GM19467 (cell line): Measurements from ENCODE around the gene CNOT2.

Source experiments
- ATAC-seq: cut with Tn5 transposase; IDR thresholded peaks from one replicate; pipeline ENCODE4 v1.9.1; 2021; ENCODE audit warnings: mild to moderate bottlenecking, moderate library complexity; ENCODE audit not compliant: unreplicated experiment

CNOT2 gene

DNA sequence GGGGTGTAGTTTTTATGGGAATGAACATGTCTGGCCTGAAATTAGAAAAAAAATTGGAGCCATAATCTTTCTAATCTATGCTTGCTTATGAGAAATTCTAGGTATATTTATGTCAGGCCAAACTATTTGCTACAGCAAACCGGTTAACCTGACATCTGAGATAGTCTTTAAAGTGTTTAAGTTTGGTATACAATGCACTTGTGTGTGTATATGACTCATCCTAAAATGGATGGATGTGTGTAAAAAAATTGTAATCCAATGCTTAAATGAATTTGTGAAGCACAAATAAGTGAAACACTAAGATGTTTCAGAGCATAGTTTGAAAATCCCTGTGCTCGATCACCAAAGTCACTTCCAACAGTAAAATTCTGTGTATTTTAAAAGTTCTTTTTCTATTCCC, 6.7 kb downstream of the CNOT2 start:
- ATAC-seq = no peak

DNA sequence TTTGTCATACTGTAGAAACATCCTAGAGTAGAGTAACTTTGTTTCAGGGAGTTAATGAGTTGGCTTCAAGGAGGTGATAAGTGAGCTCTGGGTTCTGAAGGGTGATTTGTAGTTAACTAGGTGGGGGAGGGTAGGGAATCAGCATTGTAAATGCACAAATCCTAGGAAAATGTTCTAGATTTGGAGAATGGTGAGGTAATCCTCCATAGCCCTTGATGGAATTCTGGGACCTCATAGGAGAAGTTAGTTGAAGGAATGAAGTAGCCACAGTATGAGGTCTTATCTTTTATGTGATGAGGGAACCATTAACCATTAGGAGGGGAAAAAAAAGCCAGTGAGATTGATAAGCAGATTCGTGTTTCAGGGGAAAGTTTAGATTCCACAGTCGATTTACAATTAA, 8.0 kb downstream of the CNOT2 start:
- no peak for ATAC-seq

DNA sequence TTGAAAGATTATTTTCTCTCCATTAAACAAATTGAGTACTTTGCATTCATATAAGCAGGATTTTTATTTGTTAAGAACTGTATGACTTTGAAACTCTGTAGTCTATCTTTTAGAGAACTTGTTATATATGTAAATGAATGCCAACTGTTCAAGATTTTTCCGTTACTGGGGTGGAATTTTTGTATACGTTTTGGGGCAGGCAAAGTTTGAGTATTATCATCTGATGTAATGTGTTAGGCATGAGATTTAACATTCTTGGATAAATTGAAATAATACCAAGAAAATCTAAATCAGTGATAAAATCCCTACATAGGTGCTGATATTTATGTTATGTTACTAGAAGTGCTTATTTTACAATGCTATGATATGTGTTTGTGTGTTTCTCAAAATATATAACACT, 8.4 kb downstream of the CNOT2 start:
- no peak for ATAC-seq

DNA sequence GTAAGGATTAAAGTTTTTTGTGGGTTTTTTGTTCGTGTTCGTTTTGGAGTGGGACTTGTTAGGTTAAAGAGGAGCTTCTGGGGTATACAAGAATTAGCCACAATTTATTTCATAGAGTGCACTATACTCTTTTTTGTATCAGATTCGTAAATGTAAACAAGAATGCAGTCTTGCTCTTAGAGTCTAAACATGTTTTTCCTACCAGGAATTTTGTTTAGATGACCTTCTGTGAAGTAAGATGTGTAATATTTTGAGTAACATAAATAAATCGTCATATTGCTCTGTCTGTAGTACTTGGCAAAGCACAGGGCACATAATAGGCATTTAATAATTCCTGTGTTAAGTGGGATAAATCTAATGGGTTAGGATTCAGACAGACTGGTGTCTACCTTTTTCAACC, 9.6 kb downstream of the CNOT2 start:
- ATAC-seq = no peak

DNA sequence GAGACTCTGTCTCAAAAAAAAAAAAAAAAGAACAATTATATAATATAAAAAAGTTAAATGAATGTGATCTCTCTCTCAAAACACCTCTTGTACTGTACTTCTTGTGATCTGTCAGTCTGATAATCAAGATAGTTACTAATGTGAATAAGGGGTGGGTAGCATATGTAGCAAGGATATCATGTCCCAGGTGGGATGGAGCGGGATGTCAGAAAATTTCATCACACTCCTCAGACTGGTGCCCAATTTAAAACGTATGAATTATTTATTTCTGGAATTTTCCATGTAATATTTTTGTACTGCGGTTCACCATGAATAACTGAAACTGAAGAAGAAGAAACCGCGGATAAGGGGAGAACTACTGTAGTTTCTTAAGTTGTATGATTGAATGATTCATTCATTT, 11.0 kb downstream of the CNOT2 start:
- no peak for ATAC-seq

DNA sequence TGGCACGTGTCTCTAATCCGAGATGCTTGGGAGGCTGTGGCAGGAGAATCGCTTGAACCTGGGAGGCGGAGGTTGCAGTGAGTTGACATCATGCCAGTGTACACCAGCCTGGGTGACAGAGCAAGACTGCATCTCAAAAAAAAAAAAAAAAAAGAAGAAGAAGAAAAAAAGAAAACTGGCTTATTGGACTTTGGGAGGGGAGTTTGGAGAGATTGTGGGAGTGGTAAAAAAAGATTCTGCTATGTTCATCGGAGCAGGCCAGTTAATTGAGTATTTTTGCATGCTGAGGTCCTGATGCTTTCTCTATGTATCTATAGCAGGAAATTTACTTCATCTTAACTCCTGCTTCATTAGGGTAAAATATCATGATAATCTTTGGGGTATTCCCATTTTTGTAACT, 11.6 kb downstream of the CNOT2 start:
- ATAC-seq = no peak

DNA sequence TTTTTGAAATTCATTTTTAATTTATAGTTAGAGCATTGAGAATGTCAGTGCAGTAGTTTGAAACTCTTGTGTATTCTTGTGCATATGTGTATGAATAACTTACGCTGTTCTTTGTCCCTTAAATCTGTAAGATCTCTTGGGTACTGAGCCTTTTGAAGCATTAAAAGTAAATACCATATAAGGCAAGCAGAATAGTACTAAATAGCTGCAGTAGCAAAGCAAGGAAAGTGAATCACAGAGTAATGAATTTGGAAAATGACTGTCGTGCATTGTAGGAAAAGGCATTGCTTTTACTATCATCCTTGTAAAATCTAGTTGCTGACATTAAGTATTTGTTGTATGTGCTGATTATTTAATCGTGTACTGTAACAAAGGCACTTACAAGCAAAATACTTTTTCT, 12.1 kb downstream of the CNOT2 start:
- no peak for ATAC-seq

DNA sequence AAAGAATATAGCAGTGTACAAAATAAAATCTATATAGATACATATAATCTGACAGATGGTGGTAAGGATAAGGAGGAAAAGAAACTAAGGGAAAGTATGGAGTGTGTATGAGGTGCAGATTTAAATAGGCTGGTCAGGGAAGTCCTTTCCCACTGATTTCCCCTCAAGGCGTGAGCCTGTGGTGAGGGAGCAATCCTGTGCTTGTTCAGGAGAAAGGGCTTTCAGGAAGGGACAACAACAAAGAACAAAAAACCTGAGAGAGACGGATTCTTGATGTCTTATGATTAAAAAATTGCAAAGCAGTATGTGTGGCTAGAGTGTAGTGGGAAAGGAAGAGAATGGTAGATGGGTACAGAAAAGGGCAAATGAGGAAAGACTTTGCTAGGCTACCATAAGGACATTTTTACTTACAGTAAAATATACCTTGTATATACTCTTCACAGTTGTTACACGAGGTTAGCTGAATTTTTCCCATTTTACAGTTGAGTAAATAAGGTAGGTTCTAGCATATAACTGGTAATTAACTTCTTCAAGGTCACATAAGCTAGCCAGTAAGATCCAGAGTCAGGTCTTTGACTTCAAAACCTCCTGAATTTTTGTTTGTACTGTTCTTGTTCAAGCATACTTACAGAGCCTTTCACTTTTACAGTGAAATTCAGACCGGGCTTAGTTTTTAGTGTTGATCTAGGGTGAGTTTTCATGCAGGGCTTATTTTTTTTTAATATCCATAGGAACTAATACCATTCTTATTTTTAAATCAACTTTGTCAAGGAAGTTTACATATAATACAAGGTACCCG, 15.6 kb downstream of the CNOT2 start:
- no peak for ATAC-seq

DNA sequence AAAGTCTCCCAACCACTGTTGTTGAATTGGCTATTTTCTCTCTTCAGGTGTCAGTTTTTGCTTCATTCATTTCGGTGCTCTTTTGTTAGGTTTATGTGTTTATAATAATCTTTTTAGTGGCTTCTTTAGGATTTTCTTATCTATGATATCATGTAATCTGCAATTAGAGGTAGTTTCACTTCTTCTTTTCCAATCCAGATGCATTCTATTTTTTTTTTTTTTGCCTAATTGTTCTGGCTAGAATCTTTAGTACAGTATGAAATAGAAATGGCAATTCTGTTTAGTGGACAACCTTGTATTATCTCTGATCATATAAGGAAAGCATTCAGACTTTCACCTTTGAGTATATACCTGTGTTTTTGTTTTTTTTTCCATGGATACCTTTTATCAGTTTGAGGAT, 17.4 kb downstream of the CNOT2 start:
- ATAC-seq = no peak

DNA sequence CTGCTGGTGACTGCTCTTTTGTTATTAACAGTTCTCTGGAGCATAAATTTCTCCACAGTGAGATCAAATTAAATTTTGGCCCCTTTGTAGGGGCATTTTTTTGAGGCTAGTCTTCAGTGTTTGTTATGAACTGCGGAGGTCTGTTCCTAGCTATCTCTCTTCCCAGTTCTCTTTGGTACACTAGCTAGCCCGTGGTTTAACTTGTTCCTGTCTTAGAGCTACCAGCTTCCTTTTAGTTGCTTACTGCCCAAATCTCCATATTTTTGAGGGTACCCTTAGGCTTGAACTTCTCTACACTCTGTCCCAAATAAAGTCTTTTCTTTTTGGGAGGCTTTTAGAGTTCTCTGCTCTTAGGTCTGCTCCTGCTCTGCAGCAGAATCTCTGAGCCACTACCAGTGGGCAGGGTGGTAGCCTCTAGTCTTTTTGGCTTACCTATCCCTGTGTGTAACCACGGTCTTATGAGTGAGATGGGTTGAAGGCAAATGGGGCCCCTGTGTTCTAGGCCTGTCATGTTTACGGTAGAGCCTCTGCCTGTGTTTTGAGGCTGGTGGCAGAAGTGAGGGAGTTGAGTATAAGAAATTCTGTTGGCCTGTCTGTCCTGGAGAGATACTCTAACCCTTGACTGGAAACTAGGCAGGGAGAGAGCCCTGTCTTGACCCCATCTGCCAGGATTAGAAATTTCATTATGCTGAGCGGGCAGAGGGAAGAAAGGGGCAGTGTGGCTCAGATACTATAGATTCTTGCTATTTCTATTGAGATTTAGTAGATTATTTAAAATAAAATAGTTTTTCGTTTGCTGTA, 21.0 kb downstream of the CNOT2 start:
- no peak for ATAC-seq

DNA sequence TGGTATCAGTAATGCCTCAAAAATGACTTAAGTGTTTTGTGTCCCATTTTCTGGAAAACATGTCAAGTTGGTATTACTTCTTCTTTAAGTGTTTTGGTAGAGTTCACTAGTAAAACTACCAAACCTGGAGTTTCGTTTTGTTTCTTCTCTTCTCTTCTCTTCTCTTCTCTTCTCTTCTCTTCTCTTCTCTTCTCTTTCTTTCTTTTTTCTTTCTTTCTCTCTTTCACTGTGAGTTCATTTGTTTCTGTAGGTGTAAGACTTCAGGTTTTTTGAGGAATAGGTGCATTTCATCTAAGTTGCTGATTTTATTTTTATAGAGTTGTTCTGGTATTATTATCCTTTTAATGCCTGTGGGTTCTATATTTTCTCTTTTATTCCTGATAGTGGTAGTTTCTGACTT, 21.9 kb downstream of the CNOT2 start:
- ATAC-seq = no peak

DNA sequence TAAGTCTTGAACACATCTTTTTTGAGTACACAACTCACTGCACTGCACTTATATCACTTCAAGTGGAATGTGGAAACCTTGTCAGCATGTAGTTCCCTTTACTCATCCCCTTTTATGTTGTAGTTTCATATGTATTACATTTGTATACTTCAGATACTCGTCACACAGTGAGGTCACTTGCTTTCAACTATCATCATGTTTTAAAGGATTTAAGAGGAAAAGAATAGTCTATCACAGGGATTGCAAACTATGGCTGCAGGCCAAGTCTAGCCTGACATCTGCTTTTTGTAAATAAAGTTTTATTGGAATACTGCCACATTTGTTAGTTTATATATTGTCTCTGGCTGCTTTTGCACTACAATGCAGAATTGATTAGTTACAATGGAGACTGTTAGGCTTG, 24.3 kb downstream of the CNOT2 start:
- no peak for ATAC-seq

DNA sequence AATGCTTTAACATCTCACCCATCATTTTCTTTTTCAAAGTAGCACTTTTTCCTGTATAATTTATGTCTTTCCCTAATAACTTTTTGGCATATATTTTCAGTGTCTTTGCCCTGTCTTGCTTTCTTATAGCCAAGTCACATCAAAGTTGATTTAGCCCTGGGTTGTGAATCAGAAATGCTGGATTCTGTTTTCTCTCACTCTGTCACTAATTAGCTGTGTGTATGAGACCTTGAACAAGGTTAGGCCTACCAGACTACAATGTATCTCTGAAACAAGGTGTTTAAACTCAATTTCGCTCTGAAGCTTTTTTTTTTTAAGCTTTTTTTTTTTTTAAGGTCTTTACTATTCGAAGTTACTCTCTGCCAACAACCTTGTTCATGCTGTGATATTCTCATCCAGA, 25.7 kb downstream of the CNOT2 start:
- no peak for ATAC-seq

DNA sequence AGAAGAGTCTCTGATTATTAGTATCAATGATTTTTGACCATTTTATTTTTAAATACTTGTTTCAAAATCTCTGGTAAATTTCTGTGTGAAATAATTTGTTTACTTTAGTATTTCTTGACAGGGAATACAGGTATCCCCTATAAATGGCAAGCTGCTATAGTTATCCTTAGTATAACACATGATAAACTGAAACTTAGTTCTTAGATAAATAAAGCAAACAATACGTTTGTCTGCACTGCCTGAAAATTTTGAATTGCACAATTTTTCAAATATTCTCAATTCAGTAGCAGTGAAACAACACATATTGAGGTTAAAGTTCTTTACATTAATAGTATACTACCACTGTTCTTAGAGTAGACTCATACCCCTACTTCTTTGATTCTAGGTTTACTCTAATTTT, 26.9 kb downstream of the CNOT2 start:
- no peak for ATAC-seq

DNA sequence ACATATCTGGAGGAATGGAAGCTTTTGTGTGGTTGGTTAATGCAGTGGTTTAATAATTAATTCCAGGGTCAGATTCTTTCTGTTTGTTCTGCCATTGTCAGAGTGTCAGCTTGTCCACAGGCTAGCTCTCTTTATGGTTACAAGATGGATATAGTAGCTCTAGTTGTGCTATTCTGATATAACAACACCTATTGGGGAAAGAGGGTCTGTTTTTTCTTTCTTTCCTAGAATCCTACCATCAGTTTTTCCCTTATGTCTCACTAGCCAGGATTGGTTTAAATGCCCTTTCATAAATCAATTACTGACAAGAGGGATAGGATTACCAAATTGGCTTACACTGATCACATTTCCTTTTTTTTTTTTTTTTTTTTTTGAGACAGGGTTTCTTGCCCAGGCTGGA, 27.8 kb downstream of the CNOT2 start:
- no peak for ATAC-seq

DNA sequence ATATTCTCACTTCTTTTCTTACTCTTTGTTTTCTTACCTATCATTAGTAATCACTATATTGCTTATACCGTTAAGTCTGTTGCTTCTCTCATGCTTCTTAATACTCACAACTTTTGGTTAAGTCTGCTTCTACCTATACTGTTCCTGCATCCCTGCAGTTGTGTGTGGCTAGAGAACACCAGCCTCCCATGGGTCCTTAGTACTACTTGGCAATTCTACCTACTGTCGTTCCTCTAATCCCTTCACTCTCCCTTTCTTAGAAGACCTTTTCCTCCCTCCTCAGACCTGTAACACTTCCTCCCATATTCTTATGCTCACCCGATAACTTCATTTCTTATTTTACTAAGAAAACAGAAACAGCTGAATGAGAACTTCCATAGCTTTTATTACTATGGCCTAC, 29.3 kb downstream of the CNOT2 start:
- no peak for ATAC-seq

DNA sequence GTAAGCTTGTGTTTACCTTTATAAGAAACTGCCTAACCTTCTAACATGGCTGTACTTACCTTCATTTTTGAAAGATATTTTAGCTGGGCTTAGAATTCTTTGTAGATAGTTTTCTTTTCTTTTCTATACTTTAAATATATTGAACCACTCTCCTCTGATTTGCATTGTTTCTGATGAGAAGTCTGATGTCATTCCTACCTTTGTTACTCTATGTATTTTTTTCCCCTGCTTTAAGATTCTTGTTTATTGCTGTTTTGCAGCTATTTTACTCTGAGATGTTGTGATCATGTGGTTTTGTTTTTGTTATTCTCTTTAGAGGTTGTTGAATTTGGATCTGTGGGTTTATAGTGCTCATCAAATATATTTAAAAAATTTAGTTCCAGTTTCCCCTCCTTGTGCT, 31.8 kb downstream of the CNOT2 start:
- no peak for ATAC-seq

DNA sequence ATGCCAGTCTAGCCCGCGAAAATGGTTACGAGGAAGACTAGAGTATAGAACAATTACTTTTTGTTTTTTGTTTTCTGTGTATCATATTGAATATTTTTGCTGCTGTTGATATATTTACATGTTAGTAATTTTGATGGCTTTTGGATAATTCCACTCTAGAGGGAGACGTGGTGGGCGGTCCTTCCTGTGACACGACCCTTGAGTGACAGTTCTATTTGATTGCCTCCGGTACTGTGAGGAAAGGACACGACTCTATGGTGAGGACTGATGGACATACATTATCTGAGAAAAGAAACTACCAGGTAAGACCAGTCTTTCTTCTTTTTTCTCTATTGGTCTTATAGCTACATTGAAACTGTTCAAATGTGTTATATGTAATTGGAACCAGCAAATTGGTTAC, 34.7 kb downstream of the CNOT2 start:
- no peak for ATAC-seq

DNA sequence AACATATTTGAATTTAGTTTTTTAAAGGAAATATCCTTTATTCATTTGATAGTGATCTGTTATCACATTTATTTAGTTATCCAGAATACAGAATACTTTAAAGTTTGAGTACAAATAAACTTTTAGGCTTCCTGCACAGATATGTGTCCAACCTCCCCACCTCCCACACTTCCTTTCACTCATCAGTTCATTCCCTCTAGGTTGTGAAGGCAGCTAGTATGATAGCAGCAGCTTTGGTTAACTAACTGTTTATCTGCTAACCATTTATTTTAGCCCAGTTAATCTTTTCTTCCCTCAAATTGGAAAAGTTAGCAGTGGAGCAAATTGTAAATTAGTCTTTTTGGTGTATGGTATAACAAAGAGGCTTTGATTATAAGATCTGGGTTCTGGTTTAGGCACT, 35.7 kb downstream of the CNOT2 start:
- no peak for ATAC-seq

DNA sequence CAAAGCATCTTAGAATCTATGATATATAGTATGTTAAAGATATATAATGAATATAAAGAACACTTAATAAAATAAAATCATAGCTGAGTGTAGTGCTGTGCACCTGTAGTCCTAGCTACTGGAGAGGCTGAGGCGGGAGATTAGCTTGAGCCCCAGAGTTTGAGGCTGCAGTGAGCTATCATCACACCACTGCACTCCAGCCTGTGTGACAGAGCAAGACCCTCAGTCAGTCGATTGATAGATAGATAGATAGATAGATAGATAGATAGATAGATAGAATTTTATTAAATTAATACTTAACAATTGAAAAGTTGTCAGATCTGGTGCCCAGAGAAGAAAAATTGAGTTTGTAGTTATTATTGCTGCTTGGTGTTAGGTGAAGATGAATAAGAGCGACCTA, 40.0 kb downstream of the CNOT2 start:
- ATAC-seq = no peak

DNA sequence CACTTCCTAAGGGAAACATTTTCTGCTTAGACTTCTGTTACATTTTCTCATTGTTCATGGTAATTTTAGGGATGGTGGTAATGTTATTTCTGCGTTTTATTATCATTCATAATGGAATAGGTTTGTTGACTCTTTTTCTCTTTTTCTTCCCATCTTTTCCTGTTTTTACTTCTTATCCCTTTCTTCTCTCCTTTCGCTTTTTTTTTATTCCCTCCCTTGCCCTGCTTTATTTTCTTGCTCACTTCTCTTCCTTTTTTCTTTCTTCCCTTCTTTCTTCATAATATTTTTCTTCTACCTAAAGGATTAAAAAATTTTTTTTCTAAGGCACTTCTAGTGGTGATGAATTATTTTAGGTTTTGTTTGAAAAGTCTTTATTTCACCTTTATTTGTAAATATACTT, 45.6 kb downstream of the CNOT2 start:
- ATAC-seq = no peak

DNA sequence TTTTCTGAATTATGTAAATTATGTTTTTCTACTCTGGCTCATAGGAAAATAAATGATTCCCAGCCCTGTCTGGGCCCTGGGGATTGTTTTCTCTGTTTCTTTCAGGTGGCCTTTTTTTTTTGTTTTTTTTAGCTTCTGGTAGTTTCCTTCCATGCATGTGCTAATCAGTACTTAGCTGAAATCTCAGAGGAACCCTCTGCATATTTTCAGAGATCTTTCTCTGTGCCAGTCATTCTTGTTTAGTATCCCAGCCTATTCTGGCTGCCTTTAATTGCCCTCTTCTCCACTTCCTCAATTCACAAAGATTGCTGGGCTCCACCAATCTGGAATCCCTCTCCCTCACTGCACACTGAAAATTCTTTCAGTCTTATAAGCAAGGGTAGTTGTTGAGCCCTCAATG, 46.9 kb downstream of the CNOT2 start:
- ATAC-seq = no peak
